ENCODE results near the gene ESRRA.

DNA sequence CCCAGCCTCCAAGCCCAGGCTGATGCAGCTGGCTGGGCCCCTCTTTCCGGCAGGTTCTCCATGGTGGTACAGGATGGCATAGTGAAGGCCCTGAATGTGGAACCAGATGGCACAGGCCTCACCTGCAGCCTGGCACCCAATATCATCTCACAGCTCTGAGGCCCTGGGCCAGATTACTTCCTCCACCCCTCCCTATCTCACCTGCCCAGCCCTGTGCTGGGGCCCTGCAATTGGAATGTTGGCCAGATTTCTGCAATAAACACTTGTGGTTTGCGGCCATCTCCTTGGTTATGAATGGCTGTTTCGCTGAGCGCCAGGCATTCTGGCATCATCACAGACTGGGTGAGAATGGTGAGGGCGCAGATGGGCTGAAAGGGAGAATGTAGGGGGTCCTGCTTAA lies 16.2 kb downstream of the ESRRA start:
- TF ChIP-seq, protein P1, sequence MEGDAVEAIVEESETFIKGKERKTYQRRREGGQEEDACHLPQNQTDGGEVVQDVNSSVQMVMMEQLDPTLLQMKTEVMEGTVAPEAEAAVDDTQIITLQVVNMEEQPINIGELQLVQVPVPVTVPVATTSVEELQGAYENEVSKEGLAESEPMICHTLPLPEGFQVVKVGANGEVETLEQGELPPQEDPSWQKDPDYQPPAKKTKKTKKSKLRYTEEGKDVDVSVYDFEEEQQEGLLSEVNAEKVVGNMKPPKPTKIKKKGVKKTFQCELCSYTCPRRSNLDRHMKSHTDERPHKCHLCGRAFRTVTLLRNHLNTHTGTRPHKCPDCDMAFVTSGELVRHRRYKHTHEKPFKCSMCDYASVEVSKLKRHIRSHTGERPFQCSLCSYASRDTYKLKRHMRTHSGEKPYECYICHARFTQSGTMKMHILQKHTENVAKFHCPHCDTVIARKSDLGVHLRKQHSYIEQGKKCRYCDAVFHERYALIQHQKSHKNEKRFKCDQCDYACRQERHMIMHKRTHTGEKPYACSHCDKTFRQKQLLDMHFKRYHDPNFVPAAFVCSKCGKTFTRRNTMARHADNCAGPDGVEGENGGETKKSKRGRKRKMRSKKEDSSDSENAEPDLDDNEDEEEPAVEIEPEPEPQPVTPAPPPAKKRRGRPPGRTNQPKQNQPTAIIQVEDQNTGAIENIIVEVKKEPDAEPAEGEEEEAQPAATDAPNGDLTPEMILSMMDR (IDR thresholded peaks at IDR 0.05) = no peak
- TF ChIP-seq POLR2A (IDR thresholded peaks at IDR 0.05) = peak in 1 of 4 donors; percentile 65
